Upper lobe of left lung (tissue), 4 donors: ENCODE measurements around the gene ESAM.

ENCODE experiments used
- POLR2A ChIP-seq, 4 donors: fragments of 450-650 bp; IDR thresholded peaks; one replicate each; pipeline ENCODE4 v1.5.1; 2016 to 2017; ENCODE audit warnings: antibody characterized with exemption in 4 of 4, mild to moderate bottlenecking in 2 of 4
- TF ChIP-seq, protein P1 (sequence below), 6 experiments: fragments of 450-650 bp in 4 of 6; fragments of 200-600 bp in 2 of 6; sonication (generic) in 2 of 6; IDR thresholded peaks; one replicate each; pipeline ENCODE4 v1.5.1; 2016 to 2019; ENCODE audit warnings: antibody characterized with exemption in 6 of 6

DNA sequence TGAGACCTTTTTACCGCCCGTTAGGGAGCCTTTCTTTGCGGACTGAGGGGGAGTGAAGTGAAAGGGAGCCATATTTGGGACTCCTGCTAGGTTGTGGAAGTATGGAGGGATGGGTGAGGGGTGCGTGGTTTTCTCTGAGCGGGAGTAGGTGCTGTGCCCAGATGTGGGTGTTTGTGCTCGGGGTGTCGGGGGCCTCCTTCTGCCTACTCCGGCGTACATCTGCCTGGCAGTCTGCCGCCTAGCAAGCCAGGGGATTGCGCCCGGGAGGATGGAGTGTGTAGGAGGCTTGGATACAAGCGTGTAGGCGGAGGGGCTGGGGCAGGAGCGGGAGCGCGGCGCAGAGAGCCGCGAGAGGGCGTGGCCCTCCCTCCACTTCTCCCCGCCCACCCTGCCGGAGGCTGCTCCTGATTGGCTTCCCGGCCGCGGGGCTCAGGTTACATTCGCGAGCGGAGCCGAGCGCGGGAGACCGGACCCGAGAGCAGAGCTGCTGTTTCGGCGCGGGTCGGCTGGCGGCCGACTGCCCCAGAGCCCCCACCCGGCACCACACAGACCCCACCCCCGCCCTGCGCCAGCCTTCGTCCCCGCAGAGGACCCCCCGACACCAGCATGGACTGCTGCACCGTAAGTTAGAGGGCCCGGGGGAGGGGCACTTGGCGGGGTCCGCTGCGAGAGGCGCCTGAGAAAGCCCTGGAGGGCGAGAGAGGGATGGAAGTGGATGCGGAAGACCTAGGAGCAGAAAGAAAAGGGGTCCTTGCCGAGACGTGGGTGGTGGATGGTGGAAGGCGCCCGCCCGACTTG lies 22.4 kb downstream of the ESAM start, which contains the start of gene NRGN:
- TF ChIP-seq, protein P1, sequence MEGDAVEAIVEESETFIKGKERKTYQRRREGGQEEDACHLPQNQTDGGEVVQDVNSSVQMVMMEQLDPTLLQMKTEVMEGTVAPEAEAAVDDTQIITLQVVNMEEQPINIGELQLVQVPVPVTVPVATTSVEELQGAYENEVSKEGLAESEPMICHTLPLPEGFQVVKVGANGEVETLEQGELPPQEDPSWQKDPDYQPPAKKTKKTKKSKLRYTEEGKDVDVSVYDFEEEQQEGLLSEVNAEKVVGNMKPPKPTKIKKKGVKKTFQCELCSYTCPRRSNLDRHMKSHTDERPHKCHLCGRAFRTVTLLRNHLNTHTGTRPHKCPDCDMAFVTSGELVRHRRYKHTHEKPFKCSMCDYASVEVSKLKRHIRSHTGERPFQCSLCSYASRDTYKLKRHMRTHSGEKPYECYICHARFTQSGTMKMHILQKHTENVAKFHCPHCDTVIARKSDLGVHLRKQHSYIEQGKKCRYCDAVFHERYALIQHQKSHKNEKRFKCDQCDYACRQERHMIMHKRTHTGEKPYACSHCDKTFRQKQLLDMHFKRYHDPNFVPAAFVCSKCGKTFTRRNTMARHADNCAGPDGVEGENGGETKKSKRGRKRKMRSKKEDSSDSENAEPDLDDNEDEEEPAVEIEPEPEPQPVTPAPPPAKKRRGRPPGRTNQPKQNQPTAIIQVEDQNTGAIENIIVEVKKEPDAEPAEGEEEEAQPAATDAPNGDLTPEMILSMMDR (IDR thresholded peaks at IDR 0.05) = peak in 1 of 6 experiments; percentile 4
- peak in 1 of 4 donors; percentile 60 for TF ChIP-seq POLR2A (IDR thresholded peaks at IDR 0.05)
